ENCODE data around the gene IGLON5.

IGLON5 gene

DNA sequence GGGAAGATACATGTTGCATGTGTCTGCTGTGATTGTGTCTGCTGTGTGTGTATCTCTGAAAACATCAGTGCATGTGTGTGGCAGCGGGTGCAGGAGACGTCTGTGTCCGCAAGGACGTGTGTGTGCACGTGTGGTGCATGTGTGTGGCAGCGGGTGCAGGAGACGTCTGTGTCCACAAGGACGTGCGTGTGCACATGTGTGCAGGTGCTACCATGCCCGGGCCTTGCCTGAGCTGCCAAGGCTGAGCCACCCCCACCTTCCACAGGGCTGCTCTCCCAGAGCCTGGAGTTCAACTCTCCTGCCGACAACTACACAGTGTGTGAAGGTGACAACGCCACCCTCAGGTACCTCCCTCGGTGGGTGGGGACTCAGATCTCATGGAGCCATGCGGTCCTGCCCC, 10.4 kb downstream of the IGLON5 start:
- in situ Hi-C loops (cut with MboI; ENCODE audit: low pct_unique_long_range_greater_than_20kb, low sequenced_read_pairs, unreplicated experiment), result no loop called here
- no peak for DNase-seq (ENCODE audit: low spot score)
- TF ChIP-seq, protein P1, sequence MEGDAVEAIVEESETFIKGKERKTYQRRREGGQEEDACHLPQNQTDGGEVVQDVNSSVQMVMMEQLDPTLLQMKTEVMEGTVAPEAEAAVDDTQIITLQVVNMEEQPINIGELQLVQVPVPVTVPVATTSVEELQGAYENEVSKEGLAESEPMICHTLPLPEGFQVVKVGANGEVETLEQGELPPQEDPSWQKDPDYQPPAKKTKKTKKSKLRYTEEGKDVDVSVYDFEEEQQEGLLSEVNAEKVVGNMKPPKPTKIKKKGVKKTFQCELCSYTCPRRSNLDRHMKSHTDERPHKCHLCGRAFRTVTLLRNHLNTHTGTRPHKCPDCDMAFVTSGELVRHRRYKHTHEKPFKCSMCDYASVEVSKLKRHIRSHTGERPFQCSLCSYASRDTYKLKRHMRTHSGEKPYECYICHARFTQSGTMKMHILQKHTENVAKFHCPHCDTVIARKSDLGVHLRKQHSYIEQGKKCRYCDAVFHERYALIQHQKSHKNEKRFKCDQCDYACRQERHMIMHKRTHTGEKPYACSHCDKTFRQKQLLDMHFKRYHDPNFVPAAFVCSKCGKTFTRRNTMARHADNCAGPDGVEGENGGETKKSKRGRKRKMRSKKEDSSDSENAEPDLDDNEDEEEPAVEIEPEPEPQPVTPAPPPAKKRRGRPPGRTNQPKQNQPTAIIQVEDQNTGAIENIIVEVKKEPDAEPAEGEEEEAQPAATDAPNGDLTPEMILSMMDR (IDR thresholded peaks at IDR 0.05; ENCODE audit: extremely low read depth, insufficient read depth, missing control alignments), result no peak

DNA sequence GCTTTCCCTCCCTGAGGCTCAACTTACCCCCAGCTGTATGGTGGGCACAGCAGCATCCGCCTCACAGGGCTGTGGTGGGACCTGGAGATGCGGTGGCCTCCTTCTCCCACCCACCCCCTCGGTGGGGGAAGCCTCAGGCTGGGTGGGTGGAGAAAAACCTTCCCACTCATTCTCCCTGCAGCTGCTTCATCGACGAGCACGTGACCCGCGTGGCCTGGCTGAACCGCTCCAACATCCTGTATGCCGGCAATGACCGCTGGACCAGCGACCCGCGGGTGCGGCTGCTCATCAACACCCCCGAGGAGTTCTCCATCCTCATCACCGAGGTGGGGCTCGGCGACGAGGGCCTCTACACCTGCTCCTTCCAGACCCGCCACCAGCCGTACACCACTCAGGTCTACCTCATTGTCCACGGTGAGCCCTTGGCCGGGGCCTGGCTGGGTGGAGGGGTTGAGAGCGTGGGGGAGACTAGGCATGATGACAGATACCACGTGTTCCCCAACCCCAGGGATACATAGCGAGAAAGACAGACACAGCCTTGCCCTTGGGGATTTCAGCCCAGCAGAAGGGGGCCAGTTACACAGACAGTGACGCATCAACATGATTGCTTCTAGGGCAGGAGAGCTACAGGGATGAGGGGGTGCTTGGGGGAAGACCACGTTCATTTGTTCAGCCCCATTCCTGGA, 12.2 kb downstream of the IGLON5 start:
- DNase-seq (ENCODE audit: low spot score), result no peak
- TF ChIP-seq, protein P1 (IDR thresholded peaks at IDR 0.05; ENCODE audit: extremely low read depth, insufficient read depth, missing control alignments), result no peak
- in situ Hi-C loops (cut with MboI; ENCODE audit: low pct_unique_long_range_greater_than_20kb, low sequenced_read_pairs, unreplicated experiment), result no loop called here

DNA sequence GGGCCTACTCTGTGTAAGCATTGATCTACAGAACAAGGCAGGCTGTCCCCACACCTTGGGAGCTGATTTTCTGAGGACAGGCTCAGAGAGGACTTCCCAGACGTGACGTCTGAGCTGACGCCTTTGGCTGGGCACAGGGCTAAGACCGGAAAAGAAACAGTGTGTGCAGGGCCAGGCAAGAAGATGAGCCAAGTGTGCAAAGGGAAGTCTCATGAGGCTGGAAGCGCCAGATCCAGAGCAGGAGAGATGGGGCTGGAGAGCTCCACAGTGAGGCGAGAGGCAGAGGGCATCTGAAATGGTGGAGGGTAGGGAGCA, 12.7 kb downstream of the IGLON5 start:
- DNase-seq (ENCODE audit: low spot score), result no peak
- in situ Hi-C loops (cut with MboI; ENCODE audit: low pct_unique_long_range_greater_than_20kb, low sequenced_read_pairs, unreplicated experiment), result no loop called here
- TF ChIP-seq, protein P1 (IDR thresholded peaks at IDR 0.05; ENCODE audit: extremely low read depth, insufficient read depth, missing control alignments), result no peak

DNA sequence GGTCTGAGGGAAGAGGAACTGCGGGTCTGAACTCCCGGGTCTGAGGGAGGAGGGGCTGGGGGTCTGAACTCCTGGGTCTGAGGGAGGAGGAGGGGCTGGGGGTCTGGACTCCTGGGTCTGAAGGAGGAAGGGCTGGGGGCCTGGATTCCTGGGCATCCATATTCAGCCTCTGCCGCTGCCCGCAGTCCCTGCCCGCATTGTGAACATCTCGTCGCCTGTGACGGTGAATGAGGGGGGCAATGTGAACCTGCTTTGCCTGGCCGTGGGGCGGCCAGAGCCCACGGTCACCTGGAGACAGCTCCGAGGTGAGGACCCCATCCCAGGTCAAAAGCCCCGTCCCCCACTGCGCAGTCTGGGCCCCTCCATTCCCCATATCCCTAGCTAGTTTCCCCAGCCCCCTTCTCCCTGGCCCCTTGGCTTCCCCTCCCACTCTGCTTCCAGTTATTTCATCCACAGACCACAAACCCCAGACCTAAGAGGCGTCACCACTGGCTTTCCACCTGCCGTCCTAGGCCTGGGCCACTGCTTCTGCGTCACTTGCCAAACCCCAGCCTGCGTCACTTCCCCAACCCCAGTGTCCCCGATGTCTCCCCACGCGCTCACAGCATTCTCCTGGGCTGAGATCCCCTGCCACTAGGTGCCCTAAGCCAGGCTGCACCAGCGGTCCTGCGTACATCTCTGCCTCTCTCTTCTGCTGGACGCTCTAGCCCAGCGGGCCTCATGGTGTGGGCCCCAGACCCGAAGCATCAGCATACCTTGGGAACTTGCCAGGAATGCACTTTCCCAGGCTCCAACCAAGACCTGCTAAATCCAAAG, 13.9 kb downstream of the IGLON5 start:
- DNase-seq (ENCODE audit: low spot score), result no peak
- TF ChIP-seq, protein P1 (IDR thresholded peaks at IDR 0.05; ENCODE audit: extremely low read depth, insufficient read depth, missing control alignments), result no peak
- in situ Hi-C loops (cut with MboI; ENCODE audit: low pct_unique_long_range_greater_than_20kb, low sequenced_read_pairs, unreplicated experiment), result loop anchor here (25.0 kb wide), 1 partner anchor 337 kb away; no protein-coding TSS in a partner anchor

DNA sequence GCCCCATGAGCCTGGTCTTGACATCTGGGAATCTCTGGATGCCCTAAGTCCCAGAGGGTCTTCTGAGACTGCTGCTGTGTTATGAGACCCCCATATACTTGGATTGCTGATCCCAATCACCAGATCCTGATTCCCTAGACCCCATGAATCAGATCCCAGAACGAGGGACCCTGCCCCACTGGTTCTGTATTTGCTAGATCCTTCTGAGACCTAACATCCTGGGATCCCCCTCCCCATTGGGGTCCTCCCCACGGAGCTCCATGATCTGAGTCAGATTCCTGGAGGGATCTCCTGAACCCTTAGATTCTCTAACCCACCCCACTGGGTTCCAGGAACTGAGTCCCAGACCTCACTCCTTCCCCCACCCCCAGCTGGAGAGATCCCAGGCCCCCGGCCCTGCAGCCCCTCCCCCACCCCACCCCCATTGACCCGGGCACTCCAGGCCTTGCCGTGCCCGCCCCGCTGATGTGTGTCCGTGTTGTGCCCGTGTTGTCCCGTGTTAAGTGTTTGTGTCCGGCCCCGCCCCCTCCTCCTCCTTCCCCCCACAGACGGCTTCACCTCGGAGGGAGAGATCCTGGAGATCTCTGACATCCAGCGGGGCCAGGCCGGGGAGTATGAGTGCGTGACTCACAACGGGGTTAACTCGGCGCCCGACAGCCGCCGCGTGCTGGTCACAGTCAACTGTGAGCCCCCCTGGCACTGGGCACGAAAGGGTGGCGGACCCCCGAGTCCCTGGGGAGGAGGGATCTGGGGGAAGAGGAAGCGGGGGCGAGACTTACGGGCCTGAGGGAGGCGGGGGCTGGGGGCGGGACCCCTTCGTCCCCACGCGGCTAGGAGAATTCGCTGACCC, 15.0 kb downstream of the IGLON5 start:
- in situ Hi-C loops (cut with MboI; ENCODE audit: low pct_unique_long_range_greater_than_20kb, low sequenced_read_pairs, unreplicated experiment), result loop anchor here (25.0 kb wide), 1 partner anchor 336 kb away; no protein-coding TSS in a partner anchor
- no peak for DNase-seq (ENCODE audit: low spot score)
- TF ChIP-seq, protein P1 (IDR thresholded peaks at IDR 0.05; ENCODE audit: extremely low read depth, insufficient read depth, missing control alignments), result no peak

Measured in GM13977 (cell line).